ENCODE data around the gene BACE1.

BACE1 gene

GRCh38 chr11:117290809-117291396 lies 25.2 kb downstream of the BACE1 start, which contains the start of gene BACE1-AS:
Gene BACE1-AS, plus strand, starts transcription at chr11:117291346.
- Histone ChIP-seq H3K27ac (ENCODE audit: low read depth, low read length) (no peak within 1 kb of the TSS), H3K4me2 (ENCODE audit: low read length) (no peak within 1 kb of the TSS), H3K79me2 (ENCODE audit: control insufficient read depth, low read length) (no peaks in the 10 kb centered on the region), H3K4me1 (ENCODE audit: control insufficient read depth, low read length) (no peaks in the 10 kb centered on the region), H3K4me3 (ENCODE audit: low read length) (no peak within 1 kb of the TSS), H3F3A (ENCODE audit: control insufficient read depth, insufficient read depth) (no peaks in the 10 kb centered on the region), H4K20me1 (ENCODE audit: control insufficient read depth, insufficient read depth, low read depth, low read length) (no peaks in the 10 kb centered on the region), H3K27me3 (ENCODE audit: control insufficient read depth, low read length) (no peaks in the 10 kb centered on the region), H3K9me2 (replicated peaks; ENCODE audit: control insufficient read depth, low read length) (no peaks in the 10 kb centered on the region), H3K9me3 (ENCODE audit: control insufficient read depth, insufficient read depth, low read length) (no peaks in the 10 kb centered on the region), H3K36me3 (ENCODE audit: control insufficient read depth, low read length) (no peaks in the 10 kb centered on the region)
- TF ChIP-seq EZH2phosphoT487 (IDR thresholded peaks at IDR 0.05; ENCODE audit: borderline replicate concordance, low read length), result no peak
- TF ChIP-seq CTCF (IDR thresholded peaks at IDR 0.05; ENCODE audit: low read depth, low read length, poor library complexity, severe bottlenecking), result no peak

- no peak overlapping the region for H3K4me2 ChIP-seq (ENCODE audit: low read length)
- no peaks in the 10 kb centered on the region for H3K79me2 ChIP-seq (ENCODE audit: control insufficient read depth, low read length)
- H3K36me3 ChIP-seq (ENCODE audit: control insufficient read depth, low read length), result no peaks in the 10 kb centered on the region; the same call in 1 of the 2 replicates
- no peak overlapping the region for H3K4me3 ChIP-seq (ENCODE audit: low read length)
- TF ChIP-seq EZH2phosphoT487 (IDR thresholded peaks at IDR 0.05; ENCODE audit: borderline replicate concordance, low read length) (no peak), CTCF (IDR thresholded peaks at IDR 0.05; ENCODE audit: low read depth, low read length, poor library complexity, severe bottlenecking) (no peak)
- no peaks in the 10 kb centered on the region for H3K9me2 ChIP-seq (replicated peaks; ENCODE audit: control insufficient read depth, low read length)
- no peak overlapping the region for H3K27ac ChIP-seq (ENCODE audit: low read depth, low read length)
- H3K4me1 ChIP-seq (ENCODE audit: control insufficient read depth, low read length), result no peaks in the 10 kb centered on the region
- no peaks in the 10 kb centered on the region for H3K27me3 ChIP-seq (ENCODE audit: control insufficient read depth, low read length)
- no peaks in the 10 kb centered on the region for H4K20me1 ChIP-seq (ENCODE audit: control insufficient read depth, insufficient read depth, low read depth, low read length)
- H3K9me3 ChIP-seq (ENCODE audit: control insufficient read depth, insufficient read depth, low read length), result no peaks in the 10 kb centered on the region
- H3F3A ChIP-seq (ENCODE audit: control insufficient read depth, insufficient read depth), result no peaks in the 10 kb centered on the region
Measured at GRCh38 chr11:117289795-117290194, 26.3 kb downstream of the BACE1 start.

GRCh38 chr11:117287668-117288067 lies 28.4 kb downstream of the BACE1 start:
- Histone ChIP-seq H3F3A (ENCODE audit: control insufficient read depth, insufficient read depth) (no peaks in the 10 kb centered on the region), H3K9me2 (replicated peaks; ENCODE audit: control insufficient read depth, low read length) (no peaks in the 10 kb centered on the region), H3K4me3 (ENCODE audit: low read length) (no peak overlapping the region), H4K20me1 (ENCODE audit: control insufficient read depth, insufficient read depth, low read depth, low read length) (no peaks in the 10 kb centered on the region), H3K27ac (ENCODE audit: low read depth, low read length) (no peak overlapping the region), H3K4me1 (ENCODE audit: control insufficient read depth, low read length) (no peaks in the 10 kb centered on the region), H3K27me3 (ENCODE audit: control insufficient read depth, low read length) (no peaks in the 10 kb centered on the region), H3K36me3 (ENCODE audit: control insufficient read depth, low read length) (peaks cover 9% of the 10 kb centered on the region; the same call in 1 of the 2 replicates), H3K9me3 (ENCODE audit: control insufficient read depth, insufficient read depth, low read length) (no peaks in the 10 kb centered on the region), H3K4me2 (ENCODE audit: low read length) (no peak overlapping the region), H3K79me2 (ENCODE audit: control insufficient read depth, low read length) (no peaks in the 10 kb centered on the region)
- TF ChIP-seq CTCF (IDR thresholded peaks at IDR 0.05; ENCODE audit: low read depth, low read length, poor library complexity, severe bottlenecking) (no peak), EZH2phosphoT487 (IDR thresholded peaks at IDR 0.05; ENCODE audit: borderline replicate concordance, low read length) (no peak)

Measured in DOHH2 (cell line).